Upper lobe of left lung (tissue), 4 donors: Measurements from ENCODE around the gene CRYGS.

Experiments used
- CTCF ChIP-seq, 6 experiments: fragments of 450-650 bp in 4 of 6; fragments of 200-600 bp in 2 of 6; sonication (generic) in 2 of 6; IDR thresholded peaks; one replicate each; pipeline ENCODE4 v1.5.1; 2016 to 2019; ENCODE audit warnings: antibody characterized with exemption in 6 of 6
- EP300 ChIP-seq, 4 donors: sonication (generic); formaldehyde crosslinking; IDR thresholded peaks; one replicate each; pipeline ENCODE4 v1.5.1; 2017; ENCODE audit warnings: antibody characterized with exemption in 4 of 4, control low read depth in 2 of 4
- POLR2A ChIP-seq, 4 donors: fragments of 450-650 bp; IDR thresholded peaks; one replicate each; pipeline ENCODE4 v1.5.1; 2016 to 2017; ENCODE audit warnings: antibody characterized with exemption in 4 of 4, mild to moderate bottlenecking in 2 of 4
- POLR2AphosphoS5 ChIP-seq, 2 donors: sonication (generic); formaldehyde crosslinking; IDR thresholded peaks; one replicate each; pipeline ENCODE4 v1.5.1; 2017; ENCODE audit warnings: antibody characterized with exemption in 2 of 2

- no peak for TF ChIP-seq CTCF (IDR thresholded peaks at IDR 0.05)
- no peak for TF ChIP-seq EP300 (IDR thresholded peaks at IDR 0.05)
- no peak for TF ChIP-seq POLR2A (IDR thresholded peaks at IDR 0.05)
- no peak for TF ChIP-seq POLR2AphosphoS5 (IDR thresholded peaks at IDR 0.05)
Observed at GRCh38 chr3:186523022-186523421, 21.2 kb downstream of the CRYGS start.
